OCI-LY7 (cell line): ENCODE measurements around the gene POTEJ. TPM values are rescaled to one million over a fixed set of nuclear protein-coding genes. Genes with fewer than 3 reads are reported as not detected.
"Not testable (repeated sequence)": the region's sequence is repeated elsewhere in the genome, so short reads cannot be mapped to it uniquely, and the experiment has no call there.

Source experiments
- BruUV-seq: library from RNA; stranded (reverse); fragments of 400-500 nt; replicated peaks from 2 replicates; lab custom pipeline; 2021; lab: Mats Ljungman, UMichigan
- CTCF ChIA-PET: fragments of 300-600 bp; sonication (Branson Sonifier 250); formaldehyde crosslinking; loops from one replicate; lab custom pipeline; 2022; ENCODE audit warnings: antibody characterized with exemption; ENCODE audit not compliant: unreplicated experiment; lab: Charles Lee
- POLR2A ChIA-PET: fragments of 300-600 bp; sonication (Branson Sonifier 250); formaldehyde crosslinking; loops from one replicate; lab custom pipeline; 2022; ENCODE audit warnings: antibody characterized with exemption; lab: Charles Lee
- DNase-seq: peaks from one replicate; pipeline ENCODE4 v3.0.0-alpha.2; 2015; ENCODE audit warnings: low spot score
- H2AFZ ChIP-seq: fragments of 200-600 bp; sonication (generic), shearing (Covaris generic); 2 replicates; pipeline ENCODE4 v1.6.1; 2014; ENCODE audit warnings: mild to moderate bottlenecking, antibody characterized with exemption, low read length, moderate library complexity
- H3K27ac ChIP-seq: fragments of 200-600 bp; sonication (generic); 2 replicates; pipeline ENCODE4 v1.5.1; 2014; ENCODE audit warnings: mixed run types, low read depth, mild to moderate bottlenecking, moderate library complexity, low read length, inconsistent platforms; ENCODE audit not compliant: poor library complexity, severe bottlenecking
- H3K36me3 ChIP-seq: fragments of 200-600 bp; sonication (generic); 2 replicates; pipeline ENCODE4 v1.6.1; 2014; ENCODE audit warnings: mild to moderate bottlenecking, antibody characterized with exemption, low read length, moderate library complexity, mixed read lengths; ENCODE audit not compliant: insufficient read depth
- H3K4me1 ChIP-seq: fragments of 200-600 bp; sonication (generic); 2 replicates; pipeline ENCODE4 v1.5.1; 2014; ENCODE audit warnings: mild to moderate bottlenecking, low read length; ENCODE audit not compliant: insufficient read depth, poor library complexity, severe bottlenecking
- H3K4me2 ChIP-seq: fragments of 200-600 bp; sonication (generic); 2 replicates; pipeline ENCODE4 v1.6.1; 2014; ENCODE audit warnings: mild to moderate bottlenecking, low read length
- H3K4me3 ChIP-seq: fragments of 200-600 bp; sonication (generic); 2 replicates; pipeline ENCODE4 v1.5.1; 2014; ENCODE audit warnings: mild to moderate bottlenecking, low read depth, low read length; ENCODE audit not compliant: poor library complexity, severe bottlenecking
- H3K79me2 ChIP-seq: fragments of 200-600 bp; sonication (generic); 2 replicates; pipeline ENCODE4 v1.6.1; 2016; ENCODE audit warnings: low read depth, mild to moderate bottlenecking, low read length, moderate library complexity, mixed read lengths; ENCODE audit not compliant: insufficient read depth
- H3K9me2 ChIP-seq: fragments of 200-600 bp; sonication (generic); 2 replicates; pipeline ENCODE4 v1.6.1; 2016; ENCODE audit warnings: mild to moderate bottlenecking, low read length, mixed read lengths; ENCODE audit not compliant: insufficient read depth
- H3K9me3 ChIP-seq: fragments of 200-600 bp; sonication (generic); 2 replicates; pipeline ENCODE4 v1.6.1; 2014; ENCODE audit warnings: mild to moderate bottlenecking, mixed run types, low read length, mixed read lengths
- H4K20me1 ChIP-seq: fragments of 200-600 bp; sonication (generic); 2 replicates; pipeline ENCODE4 v1.6.1; 2014; ENCODE audit warnings: mild to moderate bottlenecking, antibody characterized with exemption, low read length, moderate library complexity, mixed read lengths; ENCODE audit not compliant: insufficient read depth
- intact Hi-C: fragments of 100-400 bp; cut with micrococcal nuclease; formaldehyde crosslinking; loops from one replicate; pipeline ENCODE4 v1.10.0; 2022; ENCODE audit not compliant: unreplicated experiment
- total RNA-seq, 2 experiments: library from RNA; depleted of rRNA in 1 of 2; stranded (reverse); fragments of >200 nt in 1 of 2; shearing (Covaris generic) in 1 of 2; gene quantifications; 2 replicates each; pipeline ENCODE4 v1.2.3, GENCODE V29; 2014 to 2022

POTEJ gene
- total RNA-seq, 2 experiments from 2014 or later, result 0.10 TPM; not detected in 1

GRCh38 chr2:130598463-130598862 is 12.8 kb upstream of the POTEJ start:
- DNase-seq, H3K4me1 ChIP-seq, H3K9me3 ChIP-seq, H3K36me3 ChIP-seq, H3K4me3 ChIP-seq, H3K9me2 ChIP-seq, H2AFZ ChIP-seq, H3K4me2 ChIP-seq, BruUV-seq, POLR2A ChIA-PET, H3K27ac ChIP-seq, intact Hi-C loops, H4K20me1 ChIP-seq, H3K79me2 ChIP-seq, CTCF ChIA-PET: not testable (repeated sequence)

DNA sequence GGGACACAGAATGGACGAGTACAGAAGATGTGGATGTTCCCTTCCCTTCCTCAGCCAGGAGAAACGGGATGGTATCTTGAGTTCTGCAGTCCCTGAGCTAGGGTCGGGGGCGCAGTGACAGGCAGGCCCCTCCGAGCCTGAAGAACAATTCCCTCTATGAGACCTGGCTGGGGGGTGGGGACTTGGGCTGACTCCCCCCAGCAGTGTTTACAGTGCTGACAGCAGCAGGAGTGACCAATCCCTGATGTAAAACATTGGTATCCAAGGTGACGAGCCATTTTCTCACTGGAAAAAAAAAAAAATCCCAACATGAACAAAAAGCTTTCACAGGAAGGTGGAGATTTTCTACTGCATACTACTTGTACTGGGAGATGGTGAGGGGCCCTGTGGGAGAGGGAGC is 11.8 kb upstream of the POTEJ start, which contains the start of gene CFC1:
TSS of gene CFC1 (minus strand) at position 183 of the 400 bp plus-strand sequence. CDS start 288 bp downstream, outside the sequence.
- DNase-seq, CTCF ChIA-PET, H3K36me3 ChIP-seq, H4K20me1 ChIP-seq, BruUV-seq, POLR2A ChIA-PET, H3K4me2 ChIP-seq, H3K79me2 ChIP-seq, intact Hi-C loops, H2AFZ ChIP-seq, H3K27ac ChIP-seq, H3K9me3 ChIP-seq, H3K4me3 ChIP-seq, H3K4me1 ChIP-seq, H3K9me2 ChIP-seq: not testable (repeated sequence)

DNA sequence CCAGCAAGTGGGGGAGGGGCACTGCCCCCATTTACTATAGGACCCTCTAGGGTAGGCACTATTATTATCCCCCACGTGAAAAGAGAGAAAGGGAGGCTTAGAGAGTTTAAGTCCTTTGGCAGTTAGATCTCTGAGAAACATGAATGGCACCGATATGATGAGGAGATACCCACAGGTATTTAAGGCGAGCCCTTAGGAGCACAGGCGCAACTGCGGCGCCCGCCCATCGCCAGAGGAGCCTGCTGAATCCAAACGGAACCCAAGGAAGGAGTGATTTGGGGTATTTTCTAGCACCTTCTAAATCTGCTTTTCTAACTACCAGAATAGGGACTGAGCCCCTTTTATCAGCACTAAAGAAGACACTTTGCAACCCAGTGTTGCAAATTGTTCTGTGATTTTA is 11.3 kb upstream of the POTEJ start:
- H3K9me3 ChIP-seq, H2AFZ ChIP-seq, H3K27ac ChIP-seq, BruUV-seq, intact Hi-C loops, H3K4me2 ChIP-seq, H3K9me2 ChIP-seq, H3K79me2 ChIP-seq, DNase-seq, H4K20me1 ChIP-seq, POLR2A ChIA-PET, CTCF ChIA-PET, H3K4me3 ChIP-seq, H3K4me1 ChIP-seq, H3K36me3 ChIP-seq: not testable (repeated sequence)

DNA sequence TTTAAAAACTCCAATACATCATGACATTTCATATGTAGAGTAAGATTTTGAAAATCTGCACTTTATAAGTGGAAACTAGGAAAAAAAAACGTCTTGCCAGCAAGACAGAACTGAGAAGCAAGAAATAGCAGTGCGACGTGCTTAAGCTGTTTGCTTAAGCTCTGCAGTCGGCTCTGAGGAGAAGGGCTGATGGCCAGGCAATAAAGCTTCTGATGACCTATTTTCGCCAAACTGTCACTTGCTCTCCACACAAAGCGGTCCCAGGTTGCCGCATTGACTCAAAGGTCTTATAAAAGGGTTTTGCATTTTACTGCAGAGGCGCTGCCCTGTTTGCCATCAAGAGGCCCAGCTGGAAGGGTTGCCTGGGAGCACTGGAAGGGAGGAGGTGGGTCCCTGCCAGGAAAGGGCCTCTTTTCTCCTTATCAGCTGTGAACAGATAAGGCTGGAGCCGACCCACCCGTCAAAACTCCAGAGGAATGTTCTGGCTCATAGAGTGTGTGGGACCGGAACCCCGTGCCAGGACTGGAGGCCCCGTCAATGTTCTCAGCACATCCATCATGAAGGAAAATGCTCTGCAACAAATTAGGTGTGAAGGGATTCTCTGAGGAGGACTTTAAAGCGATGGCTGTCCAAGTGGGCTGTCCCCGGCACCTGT is 9.5 kb upstream of the POTEJ start:
- CTCF ChIA-PET, H3K4me1 ChIP-seq, H2AFZ ChIP-seq, H3K36me3 ChIP-seq, BruUV-seq, POLR2A ChIA-PET, H3K79me2 ChIP-seq, intact Hi-C loops, H4K20me1 ChIP-seq, H3K27ac ChIP-seq, H3K4me3 ChIP-seq, H3K9me3 ChIP-seq, H3K9me2 ChIP-seq, H3K4me2 ChIP-seq, DNase-seq: not testable (repeated sequence)

- H3K9me2 ChIP-seq, H3K79me2 ChIP-seq, CTCF ChIA-PET, intact Hi-C loops, H2AFZ ChIP-seq, DNase-seq, H3K27ac ChIP-seq, H3K4me3 ChIP-seq, H4K20me1 ChIP-seq, H3K4me1 ChIP-seq, H3K9me3 ChIP-seq, BruUV-seq, H3K4me2 ChIP-seq, H3K36me3 ChIP-seq, POLR2A ChIA-PET: not testable (repeated sequence)
These were observed 2.8 kb upstream of the POTEJ start for GRCh38 chr2:130608276-130609001.

GRCh38 chr2:130609002-130609920 is 2.0 kb upstream of the POTEJ start:
- H4K20me1 ChIP-seq, H3K79me2 ChIP-seq, H3K9me2 ChIP-seq, BruUV-seq, H3K4me1 ChIP-seq, H3K36me3 ChIP-seq, H3K4me3 ChIP-seq, H3K9me3 ChIP-seq, intact Hi-C loops, POLR2A ChIA-PET, DNase-seq, H3K4me2 ChIP-seq, H3K27ac ChIP-seq, CTCF ChIA-PET, H2AFZ ChIP-seq: not testable (repeated sequence)
